GM19023 (cell line): ENCODE data around the gene TDRD10.
"Not testable (repeated sequence)": the region's sequence is repeated elsewhere in the genome, so short reads cannot be mapped to it uniquely, and the experiment has no call there.

ENCODE experiments used
- ATAC-seq: cut with Tn5 transposase; IDR thresholded peaks from one replicate; pipeline ENCODE4 v1.9.1; 2021; ENCODE audit warnings: mild to moderate bottlenecking, moderate library complexity; ENCODE audit not compliant: unreplicated experiment

The TDRD10 gene

DNA sequence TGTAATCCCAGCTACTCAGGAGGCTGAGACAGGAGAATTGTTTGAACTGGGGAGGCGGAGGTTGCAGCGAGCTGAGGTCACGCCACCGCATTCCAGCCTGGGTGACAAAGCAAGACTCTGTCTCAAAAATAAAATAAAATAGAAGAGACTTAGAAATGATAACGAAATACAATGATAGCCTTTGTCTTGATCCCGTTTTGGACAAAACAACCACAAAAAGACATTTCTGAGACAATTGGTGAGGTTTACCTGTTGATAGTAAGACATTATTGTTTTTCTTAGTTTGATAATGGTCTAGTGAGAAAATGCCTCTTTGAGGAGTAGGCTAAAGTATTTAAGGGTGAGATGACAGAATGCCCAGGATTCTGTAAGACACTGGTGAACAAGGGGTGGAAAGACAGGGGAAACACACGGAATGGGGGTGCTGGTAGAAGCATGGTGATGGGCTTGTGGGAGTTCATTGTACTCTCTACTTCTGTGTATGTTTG is 12.1 kb downstream of the TDRD10 start:
- no peak for ATAC-seq

DNA sequence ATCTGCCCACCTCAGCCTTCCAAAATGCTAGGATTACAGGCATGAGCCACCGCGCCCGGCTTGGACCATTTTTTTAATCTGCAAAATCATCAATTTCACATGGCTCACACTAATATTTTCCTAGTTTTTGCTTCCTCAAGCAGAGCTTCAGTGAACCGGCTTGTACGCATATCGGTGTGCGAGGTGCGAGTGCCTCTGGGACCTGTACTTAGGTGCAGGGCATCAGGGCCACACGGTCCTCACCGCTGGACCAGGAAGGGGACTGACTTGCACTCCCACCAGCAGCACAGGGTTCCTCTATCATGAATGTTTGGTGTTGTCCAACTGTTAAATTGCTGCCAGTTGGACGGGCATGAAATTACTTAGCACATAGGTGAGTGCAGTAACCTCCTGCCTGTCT is 15.6 kb downstream of the TDRD10 start:
- no peak for ATAC-seq

DNA sequence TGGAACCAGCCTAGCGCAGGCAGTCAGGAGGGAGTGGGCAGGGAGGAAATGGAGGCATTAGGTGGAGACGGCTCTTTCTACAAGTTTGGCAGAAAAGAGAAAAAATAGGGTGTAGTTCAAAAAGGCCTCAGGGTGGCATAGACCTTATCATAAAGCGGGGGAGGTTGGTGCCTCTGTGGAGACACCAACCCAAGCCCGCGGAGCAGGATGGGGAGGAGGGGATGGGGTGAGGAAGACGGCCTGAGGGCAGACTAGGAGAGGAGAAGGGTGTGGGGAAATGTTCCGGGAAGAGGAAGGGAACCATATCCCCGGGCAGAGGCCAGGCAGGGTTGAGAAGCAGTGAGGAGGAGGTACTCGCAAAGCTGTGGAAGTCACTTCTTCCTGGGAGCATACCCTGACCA is 17.6 kb downstream of the TDRD10 start:
- ATAC-seq = no peak

DNA sequence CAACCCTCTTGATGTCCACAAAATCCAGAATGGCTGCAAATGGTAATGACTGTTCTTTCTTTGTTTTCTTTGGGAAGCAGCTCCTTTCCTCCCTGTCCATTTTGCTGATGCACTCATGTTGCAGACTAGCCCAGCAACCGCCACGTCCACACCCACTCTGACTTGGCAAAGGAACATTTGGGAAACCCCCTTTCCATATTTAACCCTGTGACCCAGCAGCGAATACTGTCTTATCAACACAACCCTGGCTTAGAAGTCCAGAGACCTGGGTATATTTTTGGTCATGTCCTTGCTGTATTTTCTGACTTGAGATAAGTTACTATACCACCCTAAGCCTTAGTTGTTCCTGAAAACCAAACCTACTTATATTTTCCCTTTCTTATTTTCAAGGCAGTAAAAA is 18.3 kb downstream of the TDRD10 start:
- no peak for ATAC-seq

DNA sequence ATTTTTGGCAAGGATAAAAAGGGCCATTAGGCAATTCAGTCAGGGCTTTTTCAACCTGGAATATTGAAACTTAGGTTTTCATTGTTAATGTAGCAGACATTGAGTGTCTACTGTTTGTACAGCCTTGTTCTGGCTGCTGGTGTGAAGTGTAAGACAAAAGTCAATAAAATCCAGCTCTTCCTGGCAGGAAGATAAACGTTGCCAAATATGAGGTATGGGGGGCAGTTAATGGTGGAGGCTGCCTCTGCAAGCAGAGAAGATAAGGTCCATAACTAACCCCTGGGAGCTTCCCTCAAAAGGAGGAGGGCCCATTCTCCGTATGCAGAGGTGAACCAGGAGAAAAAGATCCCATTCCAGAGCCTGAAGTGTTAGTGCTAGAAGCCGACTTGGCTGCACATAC is 19.7 kb downstream of the TDRD10 start:
- ATAC-seq = no peak

DNA sequence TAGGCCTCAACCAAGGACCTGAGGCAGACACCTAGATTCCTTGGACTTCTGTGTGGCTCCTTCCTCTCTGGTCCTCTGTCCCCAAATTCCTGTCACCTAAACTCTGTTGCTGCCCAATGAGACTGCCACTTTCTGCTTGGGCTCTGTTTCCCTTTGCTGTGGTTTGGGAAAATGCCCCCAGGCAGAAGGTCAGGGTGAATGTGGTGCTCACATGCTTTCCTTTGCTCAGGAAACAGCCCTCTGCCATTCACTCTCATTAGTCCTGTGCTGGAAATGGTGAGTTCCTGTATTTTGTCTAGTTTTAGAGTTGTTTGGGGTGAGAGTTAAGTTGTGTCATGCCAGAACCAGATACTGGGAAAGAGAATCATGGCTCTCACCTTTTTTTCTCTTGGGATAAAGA is 22.9 kb downstream of the TDRD10 start:
- ATAC-seq = no peak

DNA sequence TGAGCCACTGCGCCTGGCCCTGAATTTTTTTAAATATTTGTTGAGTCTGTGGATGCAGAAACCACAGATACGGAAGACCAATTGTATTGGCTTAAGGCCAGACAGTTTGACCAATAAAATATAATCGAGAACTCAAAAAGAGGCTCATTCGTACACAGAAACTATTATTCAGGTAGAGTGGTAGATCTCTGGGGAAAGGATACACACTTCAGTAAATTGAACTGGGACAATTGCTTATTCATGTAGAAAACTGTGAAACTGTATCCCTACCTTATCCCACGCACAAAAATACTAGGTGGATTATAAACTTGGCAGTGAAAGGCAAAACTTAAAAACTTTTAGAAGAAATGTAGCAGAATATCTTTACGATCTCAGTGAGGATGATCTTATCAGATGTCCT is 25.2 kb downstream of the TDRD10 start:
- ATAC-seq = no peak

DNA sequence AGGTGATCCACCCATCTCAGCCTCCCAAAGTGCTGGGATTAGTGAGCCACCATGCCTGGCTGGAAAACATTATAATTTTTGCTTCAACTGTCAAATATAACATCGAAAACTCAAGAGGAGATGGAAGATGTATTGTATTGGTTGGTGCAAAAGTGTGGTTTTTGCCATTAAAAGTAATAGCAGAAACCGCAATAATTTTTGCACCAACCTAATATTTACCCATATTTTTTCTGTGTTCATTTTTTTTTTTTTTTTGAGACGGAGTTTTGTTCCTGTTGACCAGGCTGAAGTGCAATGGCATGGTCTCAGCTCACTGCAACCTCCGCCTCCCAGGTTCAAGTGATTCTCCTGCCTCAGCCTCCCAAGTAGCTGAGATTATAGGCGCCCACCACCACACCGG is 27.3 kb downstream of the TDRD10 start:
- ATAC-seq = no peak

DNA sequence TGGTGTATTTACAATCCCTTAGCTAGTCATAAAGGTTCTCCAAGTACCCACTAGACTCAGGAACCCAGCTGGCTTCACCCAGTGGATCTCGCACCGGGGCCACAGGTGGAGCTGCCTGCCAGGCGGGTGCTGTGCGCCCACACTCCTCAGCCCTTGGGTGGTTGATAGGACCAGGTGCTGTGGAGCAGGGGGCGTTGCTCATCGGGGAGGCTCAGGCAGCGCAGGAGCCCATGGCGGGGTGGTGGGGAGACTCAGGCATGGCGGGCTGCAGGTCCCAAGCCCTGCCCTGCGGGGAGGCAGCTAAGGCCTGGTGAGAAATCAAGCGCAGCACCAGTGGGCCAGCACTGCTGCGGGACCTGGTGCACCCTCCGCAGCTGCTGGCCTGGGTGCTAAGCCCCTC is 29.9 kb downstream of the TDRD10 start:
- ATAC-seq = not testable (repeated sequence)

DNA sequence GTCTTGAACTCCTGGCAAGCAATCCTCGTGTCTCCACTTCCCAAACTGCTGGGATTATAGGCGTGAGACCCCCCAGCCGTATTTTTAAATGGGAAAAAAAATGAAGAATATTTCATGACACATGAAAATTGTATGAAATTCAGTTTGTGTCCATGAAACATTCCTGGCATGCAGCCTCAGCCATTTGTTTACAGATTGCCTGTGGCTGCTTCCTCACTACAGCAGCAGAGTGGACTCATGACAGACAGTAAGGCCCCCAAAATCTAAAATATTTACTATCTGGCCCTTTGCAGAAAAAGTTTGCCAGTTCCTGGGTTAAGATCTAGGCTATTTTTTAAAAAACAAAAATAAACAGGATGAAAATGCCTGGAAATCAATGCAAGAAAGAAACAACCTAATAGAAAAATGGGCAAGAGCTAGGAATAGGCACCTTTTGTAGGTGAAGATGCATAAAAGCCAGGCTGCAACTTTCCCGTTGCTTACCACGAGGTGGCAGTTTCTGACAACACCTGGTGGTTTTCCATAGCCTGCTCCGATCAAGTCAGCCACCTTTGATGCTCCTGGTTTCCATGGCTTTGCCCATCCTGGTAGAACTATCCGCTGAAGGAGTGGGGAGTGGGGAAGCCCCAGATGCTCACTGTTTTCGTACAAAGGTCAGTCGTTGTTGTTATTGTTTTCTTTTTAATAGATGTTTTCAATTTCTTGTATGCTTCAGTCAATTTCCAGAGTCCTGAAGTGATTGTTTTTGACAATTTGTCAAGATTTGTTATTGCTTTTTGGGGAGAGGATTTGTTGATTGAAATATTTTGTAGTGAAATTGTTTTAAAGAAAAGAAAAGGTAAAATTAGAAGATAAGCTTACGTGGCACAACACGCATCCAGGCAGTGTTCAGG is 32.2 kb downstream of the TDRD10 start:
- ATAC-seq = no peak

DNA sequence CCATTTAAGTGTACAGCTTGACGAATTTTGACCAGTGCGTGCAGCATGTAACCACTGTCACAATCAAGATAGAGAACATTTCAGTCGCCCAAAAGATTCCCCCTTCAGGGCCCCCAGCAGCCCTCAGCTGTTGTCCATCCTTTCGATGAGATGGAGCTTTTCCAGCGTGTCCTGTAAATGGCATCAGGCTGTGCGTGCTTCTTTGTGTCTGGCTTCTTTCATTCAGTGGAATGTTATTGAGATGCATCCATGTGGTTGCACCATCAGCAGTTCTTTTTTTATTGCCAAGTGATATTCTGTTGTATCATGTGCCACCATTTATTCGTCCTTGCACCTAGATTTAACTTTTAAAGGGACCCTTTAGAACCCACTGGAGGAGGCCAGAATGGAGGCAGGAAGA is 34.6 kb downstream of the TDRD10 start:
- no peak for ATAC-seq

DNA sequence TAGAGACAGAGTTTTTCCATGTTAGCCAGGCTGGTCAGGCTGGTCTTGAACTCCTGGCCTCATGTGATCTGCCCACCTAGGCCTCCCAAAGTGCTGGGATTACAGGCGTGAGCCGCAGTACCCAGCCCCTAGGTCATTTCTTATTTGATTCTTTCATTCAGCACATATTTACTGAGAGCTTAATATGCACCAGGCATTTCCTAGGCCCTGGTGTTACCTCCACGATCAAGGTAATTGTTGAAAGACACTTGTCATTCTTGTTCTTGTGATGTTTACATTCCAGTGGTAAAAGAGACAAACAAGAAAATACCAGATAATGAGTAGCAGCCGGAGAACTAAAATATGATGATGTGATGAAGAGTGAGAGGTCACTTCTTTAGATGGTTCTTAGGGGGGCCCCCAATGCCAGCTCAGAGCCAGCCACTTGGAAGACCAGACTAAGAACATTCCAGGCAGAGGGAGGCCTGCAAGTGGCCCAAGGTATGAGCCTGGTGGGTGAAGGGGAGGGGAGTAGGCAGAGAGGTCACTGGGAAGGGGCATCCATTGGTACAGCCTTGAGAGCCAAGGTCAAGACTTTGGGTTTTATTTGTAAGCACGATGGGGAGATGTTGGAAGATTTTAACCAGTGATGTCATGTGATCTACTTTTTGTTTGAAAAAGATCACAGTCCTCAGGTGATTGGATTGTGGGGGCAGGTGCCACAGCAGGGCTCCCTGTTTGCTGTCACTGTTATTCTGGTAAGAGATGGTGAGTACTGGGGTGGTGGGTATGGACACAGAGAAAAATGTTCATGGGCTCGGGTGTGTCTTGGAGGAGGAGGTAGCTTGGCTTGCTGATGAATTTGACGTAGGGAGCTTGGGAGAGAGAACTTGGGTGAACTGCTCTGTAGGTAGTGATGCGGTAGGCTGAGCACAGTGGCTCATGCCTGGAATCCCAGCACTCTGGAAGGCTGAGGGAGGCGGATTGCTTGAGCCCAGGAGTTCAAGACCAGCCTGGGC is 37.8 kb downstream of the TDRD10 start:
- ATAC-seq = no peak

DNA sequence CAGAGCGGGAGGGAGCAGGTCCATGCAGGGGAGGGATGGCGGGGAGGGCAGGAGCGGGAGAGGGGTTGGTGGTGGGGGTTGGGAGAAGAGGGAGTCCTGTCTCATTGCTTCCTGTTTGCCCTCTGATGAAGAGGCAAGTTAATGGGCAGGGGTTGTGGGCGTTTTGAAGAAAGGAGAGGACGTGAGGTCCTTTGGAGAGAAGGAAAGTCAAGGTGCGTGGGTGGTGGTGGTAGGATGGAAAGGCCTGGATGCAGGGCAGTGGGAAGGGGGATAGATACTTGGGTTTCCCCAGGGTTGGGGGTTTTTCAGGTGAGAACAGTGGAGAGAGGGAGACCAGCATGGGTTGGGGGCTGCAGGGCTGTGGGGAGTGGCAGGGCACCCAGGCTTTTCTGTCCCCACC is 39.2 kb downstream of the TDRD10 start:
- ATAC-seq = no peak

DNA sequence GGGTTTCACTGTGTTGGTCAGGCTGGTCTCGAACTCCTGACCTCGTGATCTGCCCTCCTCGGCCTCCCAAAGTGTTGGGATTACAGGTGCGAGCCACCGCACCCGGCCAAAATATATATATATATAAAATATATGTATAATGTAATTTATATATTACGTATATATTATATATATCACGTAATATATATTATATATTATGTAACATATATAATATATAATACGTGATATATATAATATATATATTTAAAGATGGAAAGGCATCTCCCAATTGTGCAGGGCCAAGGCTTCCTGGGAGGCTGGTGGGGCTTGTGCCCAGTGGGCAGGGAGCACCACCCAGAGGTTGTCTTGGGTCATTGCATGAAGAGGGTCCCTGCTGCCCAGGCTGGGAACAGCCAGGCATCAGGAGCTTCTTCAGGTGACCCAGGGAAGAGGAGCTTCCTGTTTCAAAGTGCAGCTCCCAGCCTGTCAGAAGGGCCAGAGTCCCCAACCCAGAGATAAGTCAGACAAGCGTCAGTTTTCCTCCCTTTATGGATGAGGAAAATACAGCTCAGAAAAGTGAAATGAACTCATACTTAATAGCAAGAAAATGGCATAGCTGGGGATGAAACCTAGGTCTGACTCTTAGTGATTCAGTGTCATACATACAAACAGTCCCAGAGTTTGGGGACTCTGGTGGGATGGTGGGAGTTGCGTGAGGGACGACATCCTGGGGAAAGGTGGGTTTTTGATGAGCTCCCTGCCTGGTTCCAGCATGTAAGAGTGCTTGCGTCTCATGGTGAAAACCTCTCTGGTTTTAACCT is 44.4 kb downstream of the TDRD10 start:
- no peak for ATAC-seq

DNA sequence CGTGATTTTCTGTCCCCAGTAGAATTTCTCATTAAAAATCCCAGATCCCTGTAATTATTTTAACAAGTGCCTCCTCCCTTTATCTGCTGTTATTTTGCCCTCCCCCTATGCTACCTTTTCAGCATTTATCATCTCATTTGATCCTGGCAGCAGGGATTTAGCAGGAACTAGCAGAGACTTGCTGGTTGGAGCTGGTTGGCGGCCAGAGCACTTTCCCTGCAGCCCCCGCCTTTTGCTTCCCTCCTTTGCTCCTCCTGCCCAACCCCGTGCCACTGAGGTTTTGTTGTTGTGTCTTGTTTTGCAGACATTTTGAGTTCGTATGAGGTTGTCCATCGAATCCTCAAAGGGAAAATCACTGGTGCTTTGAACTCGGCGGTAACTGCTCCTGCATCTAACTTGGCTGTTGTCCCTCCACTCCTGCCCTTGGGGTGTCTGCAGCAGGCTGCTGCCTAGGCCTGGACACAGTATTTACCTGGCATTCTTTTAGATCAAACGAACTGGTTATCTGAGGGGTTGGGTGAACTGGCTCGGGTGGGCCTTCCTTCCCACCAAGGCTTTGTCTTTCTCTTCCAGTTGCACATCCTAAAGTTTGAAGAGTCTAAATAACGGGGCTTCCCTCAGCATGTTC is 45.2 kb downstream of the TDRD10 start:
- no peak for ATAC-seq

DNA sequence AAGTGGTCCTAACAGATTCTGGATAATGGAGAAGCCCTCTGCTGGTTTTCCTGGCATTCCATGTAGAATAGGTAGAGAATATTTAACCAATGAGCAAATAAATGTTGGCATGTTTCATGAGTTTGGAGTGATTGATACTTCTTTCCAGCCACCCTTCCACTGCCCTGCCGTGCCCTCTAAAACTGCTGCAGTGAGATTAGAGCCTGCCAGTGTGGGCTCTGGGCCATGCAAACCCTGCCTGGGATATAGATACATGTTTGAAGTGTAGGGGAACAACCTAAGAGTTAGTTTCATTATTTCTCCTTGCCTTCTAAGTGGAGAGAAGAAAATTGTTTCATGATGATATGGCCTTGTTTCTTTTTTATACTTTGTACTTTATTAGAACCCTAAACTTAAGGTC is 46.0 kb downstream of the TDRD10 start:
- no peak for ATAC-seq

DNA sequence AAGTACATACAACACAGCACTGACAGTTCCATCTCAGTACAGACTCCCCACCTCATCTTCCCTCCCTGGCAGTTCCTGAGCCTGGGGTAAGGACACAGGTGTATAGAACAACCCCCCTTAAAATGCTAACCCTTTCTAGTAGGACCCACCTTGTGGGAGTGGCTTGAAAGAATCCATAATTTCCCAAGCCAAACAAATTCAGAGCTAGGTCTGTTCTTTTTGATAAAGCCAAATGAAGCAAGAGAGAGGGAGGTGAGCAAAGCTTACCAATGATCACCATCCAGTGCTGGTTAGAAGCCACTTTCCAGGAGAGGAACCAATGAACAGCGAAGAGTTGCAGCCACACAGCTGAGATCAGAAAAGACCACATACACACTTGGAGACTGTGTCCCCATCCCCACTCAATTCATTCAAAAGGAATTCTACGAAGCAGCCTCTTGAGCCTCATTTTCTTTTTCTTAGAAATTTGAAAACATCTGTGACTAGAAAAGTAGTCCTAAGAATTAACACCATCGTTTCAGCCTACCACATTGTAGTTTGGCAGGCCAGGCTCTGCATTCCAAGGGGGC is 47.3 kb downstream of the TDRD10 start:
- ATAC-seq = no peak

DNA sequence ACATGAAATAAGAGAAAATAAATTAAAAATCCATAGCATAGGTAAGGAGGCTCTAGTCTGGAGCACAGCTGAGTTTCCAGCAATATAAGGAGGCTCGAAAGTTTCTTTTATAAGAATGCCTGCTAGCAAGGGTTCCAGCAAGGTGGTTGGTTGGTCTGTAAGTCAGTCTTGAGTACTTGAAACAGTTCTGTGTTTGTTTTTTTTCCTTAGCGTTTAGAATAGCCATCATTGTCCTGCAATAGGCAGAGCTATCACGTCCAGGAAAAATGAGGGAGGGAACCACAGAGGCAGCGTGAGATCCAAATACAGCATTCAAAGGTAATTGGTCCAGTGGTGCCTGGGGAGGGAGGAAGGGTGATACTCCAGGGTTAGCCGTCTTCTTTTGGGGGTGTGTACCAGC is 48.1 kb downstream of the TDRD10 start:
- ATAC-seq = no peak

DNA sequence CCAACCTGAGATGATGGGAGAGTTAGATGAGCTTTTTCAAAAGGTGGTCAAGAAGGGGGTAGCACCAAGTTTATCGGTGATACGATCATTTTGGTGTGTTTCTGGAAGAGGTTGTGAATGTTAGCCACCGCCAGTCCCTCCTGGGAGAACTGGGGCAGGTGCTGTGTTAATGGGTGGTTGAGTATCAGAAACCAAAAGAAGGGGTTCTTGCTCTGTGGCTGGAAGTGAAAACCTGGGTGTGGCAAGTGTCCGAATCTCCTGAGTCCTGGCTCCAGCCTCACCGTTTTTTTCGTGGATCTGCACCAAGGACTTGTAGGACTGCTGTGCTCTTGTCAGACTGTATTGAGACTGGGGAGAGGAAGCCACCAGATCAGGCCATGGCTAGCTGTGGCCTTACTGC is 48.6 kb downstream of the TDRD10 start:
- no peak for ATAC-seq

DNA sequence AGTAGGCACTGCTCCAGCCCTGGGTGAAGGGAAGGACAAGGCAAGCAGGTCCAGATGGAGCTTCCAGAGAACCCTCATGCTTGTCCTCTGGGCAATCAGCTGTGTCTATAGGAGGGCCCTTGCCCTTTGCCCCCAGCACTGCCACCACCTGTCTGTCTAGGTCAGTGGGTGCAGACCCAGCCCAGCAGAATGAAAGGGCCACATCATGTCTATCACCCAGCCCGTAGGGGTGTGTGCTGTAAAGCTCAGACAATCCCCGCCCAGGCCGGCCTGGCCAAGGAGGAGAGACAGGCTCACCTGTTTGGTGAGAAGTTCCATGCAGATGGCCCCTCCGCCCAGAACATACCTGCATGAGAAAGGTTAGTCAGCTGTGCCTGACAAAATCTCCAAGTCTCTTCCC is 49.5 kb downstream of the TDRD10 start:
- no peak for ATAC-seq
